Measurements from ENCODE around the gene NOX4.

Gene NOX4

GRCh38 chr11:89490981-89491690 is at the start of gene NOX4:
Gene NOX4 (minus strand): TSS chr11:89491375. CDS start chr11:89491246, 129 bp downstream.
- Histone ChIP-seq H3K27ac (peak within 1 kb of the TSS; percentile 89 to 91), H3K4me3 (peak within 1 kb of the TSS; percentile 75)
- peak; percentile 77 for DNase-seq (ENCODE audit: low spot score)
- TF ChIP-seq CTCF (IDR thresholded peaks at IDR 0.05), result no peak

- TF ChIP-seq CTCF (IDR thresholded peaks at IDR 0.05), result no peak
- DNase-seq (ENCODE audit: low spot score), result no peak
- no peak overlapping the region for H3K4me3 ChIP-seq
- no peak overlapping the region for H3K27ac ChIP-seq
Measured at GRCh38 chr11:89540826-89541225, 49.7 kb upstream of the NOX4 start.

- TF ChIP-seq CTCF (IDR thresholded peaks at IDR 0.05), result no peak
- Histone ChIP-seq H3K4me3 (no peak overlapping the region), H3K27ac (no peak overlapping the region)
- no peak for DNase-seq (ENCODE audit: low spot score)
Measured at GRCh38 chr11:89537936-89538335, 46.8 kb upstream of the NOX4 start.

GRCh38 chr11:89536926-89537325 is 45.8 kb upstream of the NOX4 start:
- no peak overlapping the region for H3K4me3 ChIP-seq
- H3K27ac ChIP-seq, result peak overlapping the region in 1 of 2 donors; percentile 19
- no peak for TF ChIP-seq CTCF (IDR thresholded peaks at IDR 0.05)
- DNase-seq (ENCODE audit: low spot score), result no peak

- no peak overlapping the region for H3K27ac ChIP-seq
- TF ChIP-seq CTCF (IDR thresholded peaks at IDR 0.05), result no peak
- no peak for DNase-seq (ENCODE audit: low spot score)
- H3K4me3 ChIP-seq, result no peak overlapping the region
Measured at GRCh38 chr11:89535221-89535620, 44.0 kb upstream of the NOX4 start.

GRCh38 chr11:89529626-89530380 is 38.6 kb upstream of the NOX4 start:
- DNase-seq (ENCODE audit: low spot score), result no peak
- Histone ChIP-seq H3K27ac (peak overlapping the region in 1 of 2 donors; percentile 12), H3K4me3 (no peak overlapping the region)
- TF ChIP-seq CTCF (IDR thresholded peaks at IDR 0.05), result no peak

GRCh38 chr11:89521792-89522191 is 30.6 kb upstream of the NOX4 start:
- no peak for DNase-seq (ENCODE audit: low spot score)
- Histone ChIP-seq H3K27ac (no peak overlapping the region), H3K4me3 (no peak overlapping the region)
- no peak for TF ChIP-seq CTCF (IDR thresholded peaks at IDR 0.05)
